B cell (primary cell): ENCODE data around the gene CAPN9. TPM values are rescaled to one million over a fixed set of nuclear protein-coding genes. Genes with fewer than 3 reads are reported as not detected.

Experiments
- ATAC-seq: fragments of 200-7000 bp; cut with Tn5 transposase; one replicate; pipeline ENCODE4 v1.10.0; 2021; ENCODE audit warnings: low read depth, mild to moderate bottlenecking, moderate number of reproducible peaks, moderate library complexity
- CTCF ChIA-PET: fragments of 350-600 bp; sonication (Branson Sonifier 250); formaldehyde crosslinking; loops from one replicate; lab custom pipeline; 2021; ENCODE audit warnings: antibody characterized with exemption, inconsistent platforms; lab: Charles Lee
- POLR2A ChIA-PET: fragments of 350-600 bp; sonication (Branson Sonifier 250); formaldehyde crosslinking; loops from one replicate; lab custom pipeline; 2021; ENCODE audit warnings: antibody characterized with exemption; lab: Charles Lee
- DNase-seq: peaks from one replicate; pipeline ENCODE4 v3.0.0; 2013
- H2AFZ ChIP-seq: 2 replicates; pipeline ENCODE4 v1.6.1; 2012; ENCODE audit warnings: mild to moderate bottlenecking, low read depth, low read length; ENCODE audit not compliant: insufficient read depth, poor library complexity, severe bottlenecking
- H3K27ac ChIP-seq, 2 donors: 1 replicate in 1 of 2; 2 replicates in 1 of 2; pipeline ENCODE4 v1.5.1; 2012 to 2013; ENCODE audit warnings: low read length in 2 of 2, mild to moderate bottlenecking in 2 of 2, moderate library complexity in 1 of 2
- H3K27me3 ChIP-seq, 4 experiments: fragments of 200-600 bp in 1 of 4; sonication (generic) in 1 of 4; replicated peaks in 1 of 4; 1 replicate in 2 of 4; 2 replicates in 2 of 4; pipeline versions ENCODE4 v1.6.1 to v1.7.0; 2013 to 2016; ENCODE audit warnings: low read length in 3 of 4, mild to moderate bottlenecking in 2 of 4, mixed read lengths in 1 of 4, moderate library complexity in 1 of 4; ENCODE audit not compliant: insufficient read depth in 4 of 4, control insufficient read depth in 3 of 4; ENCODE audit errors: control extremely low read depth in 1 of 4
- H3K36me3 ChIP-seq, 2 experiments: replicated peaks in 1 of 2; 1 replicate in 1 of 2; 2 replicates in 1 of 2; pipeline versions ENCODE4 v1.6.1 to v1.7.1; 2013; ENCODE audit warnings: low read length in 1 of 2; ENCODE audit not compliant: insufficient read depth in 2 of 2, control insufficient read depth in 1 of 2; ENCODE audit errors: control extremely low read depth in 1 of 2, extremely low read depth in 1 of 2
- H3K4me1 ChIP-seq, 2 donors: fragments of 200-600 bp in 1 of 2; sonication (generic) in 1 of 2; 1 replicate in 1 of 2; 2 replicates in 1 of 2; pipeline versions ENCODE4 v1.5.1 to v1.6.1; 2013 to 2017; ENCODE audit warnings: low read length in 2 of 2; ENCODE audit not compliant: control insufficient read depth in 2 of 2, insufficient read depth in 2 of 2
- H3K4me2 ChIP-seq: replicated peaks from 2 replicates; pipeline ENCODE3; 2012; ENCODE audit warnings: mild to moderate bottlenecking, low read depth, low read length; ENCODE audit not compliant: poor library complexity, severe bottlenecking
- H3K4me3 ChIP-seq, 5 experiments: fragments of 200-600 bp in 1 of 5; sonication (generic) in 1 of 5; 1 replicate in 3 of 5; 2 replicates in 2 of 5; pipeline versions ENCODE4 v1.5.1 to v1.7.0; 2011 to 2016; ENCODE audit warnings: low read length in 4 of 5, mild to moderate bottlenecking in 4 of 5, low read depth in 2 of 5, control low read depth in 1 of 5, moderate library complexity in 1 of 5; ENCODE audit not compliant: insufficient read depth in 1 of 5; ENCODE audit errors: control extremely low read depth in 1 of 5, extremely low read depth in 1 of 5
- H3K79me2 ChIP-seq: fragments of 200-600 bp; sonication (generic); one replicate; pipeline ENCODE4 v1.6.0; 2016; ENCODE audit warnings: low read length; ENCODE audit not compliant: control insufficient read depth, insufficient read depth
- H3K9ac ChIP-seq: fragments of 200-600 bp; sonication (generic); 2 replicates; pipeline ENCODE4 v1.6.1; 2017; ENCODE audit warnings: mild to moderate bottlenecking, low read length, moderate library complexity
- H3K9me3 ChIP-seq, 3 donors: one replicate each; pipeline versions ENCODE4 v1.6.1 to v1.7.1; 2013; ENCODE audit warnings: low read length in 2 of 3; ENCODE audit not compliant: control insufficient read depth in 2 of 3, insufficient read depth in 1 of 3; ENCODE audit errors: control extremely low read depth in 1 of 3
- H4K20me1 ChIP-seq: 2 replicates; pipeline ENCODE4 v1.6.0; 2012; ENCODE audit warnings: mild to moderate bottlenecking, low read length; ENCODE audit not compliant: insufficient read depth, control insufficient read depth, poor library complexity, severe bottlenecking
- H3K27ac Mint-ChIP-seq: one replicate; pipeline ENCODE4 v1.8.0; 2021; ENCODE audit warnings: mixed read lengths
- H3K27me3 Mint-ChIP-seq: one replicate; pipeline ENCODE4 v1.8.0; 2021; ENCODE audit warnings: mixed read lengths
- H3K4me1 Mint-ChIP-seq: one replicate; pipeline ENCODE4 v1.8.0; 2021; ENCODE audit warnings: mixed read lengths
- H3K4me3 Mint-ChIP-seq: one replicate; pipeline ENCODE4 v1.8.0; 2021; ENCODE audit warnings: mixed read lengths
- H3K9me3 Mint-ChIP-seq: one replicate; pipeline ENCODE4 v1.8.0; 2022; ENCODE audit warnings: mixed read lengths; ENCODE audit not compliant: insufficient read depth
- CTCF ChIP-seq: fragments of 200-600 bp; IDR thresholded peaks from one replicate; pipeline ENCODE4 v1.8.0; 2022; ENCODE audit warnings: antibody characterized with exemption, mild to moderate bottlenecking
- EZH2 ChIP-seq: IDR thresholded peaks from 2 replicates; pipeline ENCODE4 v1.6.1; 2012; ENCODE audit warnings: borderline replicate concordance, low read depth, mild to moderate bottlenecking, moderate library complexity, low read length; ENCODE audit not compliant: insufficient read depth, poor library complexity, severe bottlenecking
- WGBS: methylation state at CpG from one replicate; pipeline ENCODE4 v1.1.5; 2013; ENCODE audit warnings: missing lambda C conversion rate; ENCODE audit not compliant: insufficient coverage; 5-methylcytosine and 5-hydroxymethylcytosine counted together
- intact Hi-C: fragments of 100-400 bp; cut with micrococcal nuclease; formaldehyde crosslinking; loops from one replicate; pipeline ENCODE4 v1.10.0; 2022
- polyA plus RNA-seq: library from polyadenylated mRNA; depleted of rRNA; stranded (reverse); fragments of >200 nt; gene quantifications from 2 replicates; pipeline ENCODE4 v1.2.3, GENCODE V29; 2012
- total RNA-seq, 2 donors: library from RNA; stranded (reverse); fragments of 120-200 nt in 1 of 2; gene quantifications; 1 replicate in 1 of 2; 2 replicates in 1 of 2; pipeline versions ENCODE4 v1.2.3 to v1.2.4, GENCODE V29; 2013 to 2022

CAPN9 gene
- total and polyA plus RNA-seq, 2 donors (not counting 1 experiment from before 2014, with no cell fraction given), result not detected

- Histone ChIP-seq H3K9ac (no peak overlapping the region), H3K4me3 (no peak overlapping the region), H3K27ac (no peak overlapping the region), H3K9me3 (no peaks in the 10 kb centered on the region), H3K4me1 (no peaks in the 10 kb centered on the region), H2AFZ (no peak overlapping the region), H3K4me2 (no peak overlapping the region), H3K79me2 (no peaks in the 10 kb centered on the region), H3K27me3 (peaks cover 0 to 13% (median 0%) of the 10 kb centered on the region in 4 experiments), H3K36me3 (no peaks in the 10 kb centered on the region), H4K20me1 (no peaks in the 10 kb centered on the region)
- no peak for TF ChIP-seq CTCF
- Mint-ChIP-seq H3K9me3 (no peaks in the 10 kb centered on the region), H3K27ac (no peak overlapping the region), H3K4me1 (peaks cover 11% of the 10 kb centered on the region), H3K4me3 (no peak overlapping the region), H3K27me3 (peaks cover 20% of the 10 kb centered on the region)
- 92% methylated on average over 3 of the region's 3 CpGs for WGBS
- POLR2A ChIA-PET, result no interaction called here
- CTCF ChIA-PET, result no interaction called here
- DNase-seq (no peak), ATAC-seq (no peak)
- intact Hi-C loops, result no loop called here
Observed at GRCh38 chr1:230754796-230755195, 7.6 kb downstream of the CAPN9 start.

- Mint-ChIP-seq H3K4me3 (no peak overlapping the region), H3K27ac (no peak overlapping the region), H3K4me1 (peaks cover 7% of the 10 kb centered on the region), H3K9me3 (no peaks in the 10 kb centered on the region), H3K27me3 (peaks cover 29% of the 10 kb centered on the region)
- CTCF ChIA-PET, result no interaction called here
- Histone ChIP-seq H3K9me3 (no peaks in the 10 kb centered on the region), H3K4me2 (no peak overlapping the region), H3K36me3 (no peaks in the 10 kb centered on the region), H2AFZ (no peak overlapping the region), H3K79me2 (no peaks in the 10 kb centered on the region), H3K27me3 (peaks cover 0 to 9% (median 0%) of the 10 kb centered on the region in 4 experiments), H4K20me1 (no peaks in the 10 kb centered on the region), H3K27ac (no peak overlapping the region), H3K4me1 (no peaks in the 10 kb centered on the region), H3K4me3 (no peak overlapping the region), H3K9ac (no peak overlapping the region)
- intact Hi-C loops, result no loop called here
- TF ChIP-seq EZH2 (no peak), CTCF (no peak)
- POLR2A ChIA-PET, result no interaction called here
- no peak for ATAC-seq
- 95% methylated on average over 16 of the region's 16 CpGs for WGBS
- no peak for DNase-seq
Observed at GRCh38 chr1:230757856-230758708, 10.9 kb downstream of the CAPN9 start.
